HEK293 (cell line): ENCODE measurements around the gene SLC12A4.

ENCODE experiments used
- CTCF ChIA-PET: fragments of 350-600 bp; formaldehyde crosslinking; extraction: SDS; loops from one replicate; lab custom pipeline; 2021; ENCODE audit warnings: antibody characterized with exemption; lab: Yijun Ruan, JAX
- POLR2A ChIA-PET: fragments of 300-600 bp; formaldehyde crosslinking; extraction: SDS; loops from one replicate; lab custom pipeline; 2020; ENCODE audit warnings: antibody characterized with exemption, inconsistent platforms; lab: Yijun Ruan, JAX
- H3K27ac ChIP-seq: fragments of 200-500 bp; sonication (Bioruptor generic); 2 replicates; pipeline ENCODE4 v1.5.1; 2014; ENCODE audit warnings: low read depth, low read length, control low read depth, inconsistent platforms; ENCODE audit errors: extremely low read depth
- H3K36me3 ChIP-seq, 2 experiments: fragments of 200-500 bp in 1 of 2; sonication (Bioruptor generic) in 1 of 2; 1 replicate in 1 of 2; 2 replicates in 1 of 2; pipeline ENCODE4 v1.5.1; 2014 to 2017; ENCODE audit warnings: inconsistent platforms in 2 of 2, low read length in 2 of 2; ENCODE audit not compliant: control insufficient read depth in 2 of 2, insufficient read depth in 1 of 2
- H3K4me1 ChIP-seq: fragments of 200-500 bp; sonication (Bioruptor generic); 2 replicates; pipeline ENCODE4 v1.5.1; 2014; ENCODE audit warnings: mild to moderate bottlenecking, low read length, inconsistent platforms; ENCODE audit not compliant: control insufficient read depth, insufficient read depth
- H3K4me3 ChIP-seq: 2 replicates; pipeline ENCODE4 v1.5.1; 2011; ENCODE audit warnings: low read depth, mild to moderate bottlenecking, control low read depth, low read length, moderate library complexity
- H3K9me3 ChIP-seq: fragments of 200-500 bp; sonication (Bioruptor generic); 2 replicates; pipeline ENCODE4 v1.5.1; 2014; ENCODE audit warnings: low read depth, low read length, inconsistent platforms; ENCODE audit not compliant: control insufficient read depth, insufficient read depth
- KLF16 ChIP-seq: fragments of 450-650 bp; formaldehyde crosslinking; IDR thresholded peaks from 2 replicates; pipeline ENCODE4 v1.5.1; 2017; ENCODE audit warnings: missing biosample characterization, missing genetic modification characterization
- KLF9 ChIP-seq: fragments of 450-650 bp; formaldehyde crosslinking; IDR thresholded peaks from 2 replicates; pipeline ENCODE4 v1.5.1; 2016; ENCODE audit warnings: missing biosample characterization, missing genetic modification characterization, low read depth
- MYNN ChIP-seq: fragments of 450-650 bp; formaldehyde crosslinking; IDR thresholded peaks from 2 replicates; pipeline ENCODE4 v1.5.1; 2016; ENCODE audit warnings: missing biosample characterization, missing genetic modification characterization, borderline replicate concordance
- YY1 ChIP-seq: fragments of 450-650 bp; formaldehyde crosslinking; IDR thresholded peaks from 2 replicates; pipeline ENCODE4 v1.5.1; 2018; ENCODE audit warnings: missing biosample characterization, missing genetic modification characterization
- ZBTB6 ChIP-seq: fragments of 450-650 bp; formaldehyde crosslinking; IDR thresholded peaks from 2 replicates; pipeline ENCODE4 v1.5.1; 2017; ENCODE audit warnings: missing biosample characterization, missing genetic modification characterization
- ZNF266 ChIP-seq: fragments of 450-650 bp; formaldehyde crosslinking; IDR thresholded peaks from 2 replicates; pipeline ENCODE4 v1.5.1; 2016; ENCODE audit warnings: missing biosample characterization, missing genetic modification characterization, low read depth
- ZNF335 ChIP-seq: fragments of 450-650 bp; formaldehyde crosslinking; conservative IDR thresholded peaks from 2 replicates; pipeline ENCODE4 v1.5.1; 2016; ENCODE audit warnings: missing biosample characterization, missing genetic modification characterization
- ZNF341 ChIP-seq: fragments of 450-650 bp; formaldehyde crosslinking; IDR thresholded peaks from 2 replicates; pipeline ENCODE4; 2016; ENCODE audit warnings: low read depth, missing biosample characterization, missing genetic modification characterization
- ZNF660 ChIP-seq: fragments of 450-650 bp; IDR thresholded peaks from 2 replicates; pipeline ENCODE4 v1.5.1; 2018; ENCODE audit warnings: missing biosample characterization, mild to moderate bottlenecking, missing genetic modification characterization
- ZNF707 ChIP-seq: fragments of 450-650 bp; formaldehyde crosslinking; IDR thresholded peaks from 2 replicates; pipeline ENCODE4 v1.5.1; 2016; ENCODE audit warnings: missing biosample characterization, missing genetic modification characterization
- ZNF777 ChIP-seq: fragments of 450-650 bp; formaldehyde crosslinking; IDR thresholded peaks from 2 replicates; pipeline ENCODE4 v1.5.1; 2017; ENCODE audit warnings: missing biosample characterization, missing genetic modification characterization, borderline replicate concordance
- ZNF830 ChIP-seq: fragments of 450-650 bp; IDR thresholded peaks from 2 replicates; pipeline ENCODE4 v1.5.0; 2018; ENCODE audit warnings: missing biosample characterization, missing genetic modification characterization, low read depth, mild to moderate bottlenecking, moderate library complexity
- TF ChIP-seq, protein P1 (sequence below): fragments of 450-650 bp; formaldehyde crosslinking; IDR thresholded peaks from 2 replicates; pipeline ENCODE4 v1.5.1; 2017; ENCODE audit warnings: missing biosample characterization, missing genetic modification characterization
- TF ChIP-seq, protein P2 (sequence below): fragments of 450-650 bp; formaldehyde crosslinking; IDR thresholded peaks from 2 replicates; pipeline ENCODE4 v1.5.1; 2016; ENCODE audit warnings: missing biosample characterization, missing genetic modification characterization, low read depth

Gene SLC12A4

DNA sequence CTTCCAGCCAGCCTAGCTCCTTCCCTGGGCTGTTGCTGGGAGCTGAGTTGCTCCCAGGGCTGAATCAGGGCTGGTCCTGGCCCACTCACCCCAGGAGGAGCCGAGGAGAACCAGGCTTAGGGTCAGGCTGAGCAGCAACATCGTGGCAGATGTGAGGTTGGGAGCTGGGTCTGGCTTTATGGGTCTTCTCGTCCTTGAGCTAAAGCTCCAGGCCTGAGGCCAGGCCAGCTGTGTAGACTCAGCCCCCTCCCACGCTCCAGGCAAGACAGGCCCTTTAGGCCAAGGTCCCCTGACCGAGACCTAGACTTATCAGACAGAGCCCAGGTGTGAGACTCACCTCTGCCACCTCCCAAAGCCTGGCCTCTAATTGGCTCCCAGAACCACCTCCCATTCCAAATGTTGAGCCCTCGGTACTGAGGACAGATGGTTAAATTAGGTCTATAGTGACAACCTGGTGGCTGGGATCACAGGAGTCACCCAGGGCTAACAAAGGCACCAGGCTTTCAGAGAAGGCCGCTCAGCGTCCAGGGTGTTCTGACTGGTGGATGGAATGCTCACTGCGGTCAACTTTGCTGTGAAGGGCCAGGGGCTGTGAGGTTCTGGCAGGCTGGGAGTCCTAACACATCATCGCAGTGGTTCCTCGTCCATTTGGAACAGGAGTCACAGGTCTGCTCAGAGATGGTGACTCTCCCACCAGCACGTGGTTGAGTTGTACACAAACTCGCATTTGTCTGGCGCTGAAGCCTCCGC, 36.5 kb downstream of the SLC12A4 start, which contains the start of gene CTRL:
CTRL (minus strand) TSS at position 151 of the 750 bp plus-strand sequence; CDS start at position 141, 10 bp downstream.
- Histone ChIP-seq H3K9me3 (no peaks in the 10 kb centered on the region), H3K36me3 (peaks cover 0 to 47% of the 10 kb centered on the region in 2 experiments; a peak in 2 of 3 replicates), H3K27ac (no peak within 1 kb of the TSS), H3K4me3 (no peak within 1 kb of the TSS), H3K4me1 (no peaks in the 10 kb centered on the region)
- ChIA-PET POLR2A (interaction anchor here (0.6 to 0.9 kb wide), 2 partner anchors 50 to 125 kb away, joined by 3 read pairs; partner anchors contain the start of genes RANBP10 and TSNAXIP1), CTCF (interaction anchor here (0.5 to 1.5 kb wide), 5 partner anchors 10 to 445 kb away, joined by 3 to 7 read pairs (median 3); no protein-coding TSS in a partner anchor)
- TF ChIP-seq, protein P1, sequence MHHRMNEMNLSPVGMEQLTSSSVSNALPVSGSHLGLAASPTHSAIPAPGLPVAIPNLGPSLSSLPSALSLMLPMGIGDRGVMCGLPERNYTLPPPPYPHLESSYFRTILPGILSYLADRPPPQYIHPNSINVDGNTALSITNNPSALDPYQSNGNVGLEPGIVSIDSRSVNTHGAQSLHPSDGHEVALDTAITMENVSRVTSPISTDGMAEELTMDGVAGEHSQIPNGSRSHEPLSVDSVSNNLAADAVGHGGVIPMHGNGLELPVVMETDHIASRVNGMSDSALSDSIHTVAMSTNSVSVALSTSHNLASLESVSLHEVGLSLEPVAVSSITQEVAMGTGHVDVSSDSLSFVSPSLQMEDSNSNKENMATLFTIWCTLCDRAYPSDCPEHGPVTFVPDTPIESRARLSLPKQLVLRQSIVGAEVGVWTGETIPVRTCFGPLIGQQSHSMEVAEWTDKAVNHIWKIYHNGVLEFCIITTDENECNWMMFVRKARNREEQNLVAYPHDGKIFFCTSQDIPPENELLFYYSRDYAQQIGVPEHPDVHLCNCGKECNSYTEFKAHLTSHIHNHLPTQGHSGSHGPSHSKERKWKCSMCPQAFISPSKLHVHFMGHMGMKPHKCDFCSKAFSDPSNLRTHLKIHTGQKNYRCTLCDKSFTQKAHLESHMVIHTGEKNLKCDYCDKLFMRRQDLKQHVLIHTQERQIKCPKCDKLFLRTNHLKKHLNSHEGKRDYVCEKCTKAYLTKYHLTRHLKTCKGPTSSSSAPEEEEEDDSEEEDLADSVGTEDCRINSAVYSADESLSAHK = no peak
- TF ChIP-seq YY1 (tag by site-specific recombination) (no peak), KLF16 (tag by site-specific recombination) (no peak), ZNF335 (tag by site-specific recombination) (no peak), ZNF341 (tag by site-specific recombination) (no peak)
- TF ChIP-seq, protein P2, sequence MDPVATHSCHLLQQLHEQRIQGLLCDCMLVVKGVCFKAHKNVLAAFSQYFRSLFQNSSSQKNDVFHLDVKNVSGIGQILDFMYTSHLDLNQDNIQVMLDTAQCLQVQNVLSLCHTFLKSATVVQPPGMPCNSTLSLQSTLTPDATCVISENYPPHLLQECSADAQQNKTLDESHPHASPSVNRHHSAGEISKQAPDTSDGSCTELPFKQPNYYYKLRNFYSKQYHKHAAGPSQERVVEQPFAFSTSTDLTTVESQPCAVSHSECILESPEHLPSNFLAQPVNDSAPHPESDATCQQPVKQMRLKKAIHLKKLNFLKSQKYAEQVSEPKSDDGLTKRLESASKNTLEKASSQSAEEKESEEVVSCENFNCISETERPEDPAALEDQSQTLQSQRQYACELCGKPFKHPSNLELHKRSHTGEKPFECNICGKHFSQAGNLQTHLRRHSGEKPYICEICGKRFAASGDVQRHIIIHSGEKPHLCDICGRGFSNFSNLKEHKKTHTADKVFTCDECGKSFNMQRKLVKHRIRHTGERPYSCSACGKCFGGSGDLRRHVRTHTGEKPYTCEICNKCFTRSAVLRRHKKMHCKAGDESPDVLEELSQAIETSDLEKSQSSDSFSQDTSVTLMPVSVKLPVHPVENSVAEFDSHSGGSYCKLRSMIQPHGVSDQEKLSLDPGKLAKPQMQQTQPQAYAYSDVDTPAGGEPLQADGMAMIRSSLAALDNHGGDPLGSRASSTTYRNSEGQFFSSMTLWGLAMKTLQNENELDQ (tag by site-specific recombination) = no peak

DNA sequence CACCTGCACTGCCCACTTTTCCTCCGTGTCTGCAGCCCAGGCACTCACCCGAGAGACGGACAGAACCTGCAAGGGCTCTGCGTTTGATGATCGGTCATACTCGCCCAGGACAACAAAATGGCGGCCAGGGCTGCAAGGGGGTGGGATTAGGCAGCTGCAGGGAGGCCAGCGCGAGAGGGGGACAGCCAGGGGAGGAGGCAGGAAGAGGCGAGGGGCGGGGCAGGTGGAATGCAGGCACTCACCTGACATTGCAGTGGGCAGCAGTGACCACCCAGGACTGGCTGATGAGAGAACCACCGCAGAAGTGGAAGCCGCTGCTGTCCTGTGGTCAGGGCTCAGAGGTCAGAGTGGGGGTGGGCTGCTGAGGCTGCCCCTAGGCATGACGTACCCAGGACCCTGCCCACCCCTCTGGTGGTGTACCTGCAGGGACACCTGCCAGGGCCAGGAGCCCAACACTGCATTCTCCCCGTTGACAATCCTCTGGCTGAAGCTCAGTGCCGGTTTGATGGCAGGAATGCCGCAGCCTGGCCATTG, 37.7 kb downstream of the SLC12A4 start:
- Histone ChIP-seq H3K4me1 (peaks cover 8% of the 10 kb centered on the region; the same call in 1 of the 2 replicates), H3K27ac (no peak overlapping the region), H3K4me3 (no peak overlapping the region), H3K36me3 (peaks cover 0 to 47% of the 10 kb centered on the region in 2 experiments; a peak in 2 of 3 replicates), H3K9me3 (no peaks in the 10 kb centered on the region)
- CTCF ChIA-PET = interaction anchor here (0.7 kb wide), 1 partner anchor 47 kb away, joined by 4 read pairs; the partner anchor contains the start of gene NRN1L
- POLR2A ChIA-PET = interaction anchor here (0.6 to 0.7 kb wide), 3 partner anchors 27 to 455 kb away, joined by 3 read pairs; no protein-coding TSS in a partner anchor
- TF ChIP-seq ZBTB6 (tag by site-specific recombination) = no peak
- no peak for TF ChIP-seq ZNF266 (tag by site-specific recombination)
- TF ChIP-seq KLF9 = no peak
- no peak for TF ChIP-seq ZNF660
- no peak for TF ChIP-seq ZNF830 (tag by site-specific recombination)
- no peak for TF ChIP-seq ZNF777 (tag by site-specific recombination)
- TF ChIP-seq ZNF707 = no peak

GRCh38 chr16:67930191-67930590, 38.2 kb downstream of the SLC12A4 start:
- H3K27ac ChIP-seq = no peak overlapping the region
- H3K4me3 ChIP-seq = no peak overlapping the region
- H3K9me3 ChIP-seq = no peaks in the 10 kb centered on the region
- no peak for TF ChIP-seq MYNN
- CTCF ChIA-PET = interaction anchor here (1.0 to 4.9 kb wide), 3 partner anchors 47 to 258 kb away, joined by 3 to 62 read pairs (median 15); partner anchors contain the start of gene NRN1L
- peaks cover 0 to 47% of the 10 kb centered on the region in 2 experiments; a peak in 2 of 3 replicates for H3K36me3 ChIP-seq
- POLR2A ChIA-PET = interaction anchor here (0.6 to 0.7 kb wide), 2 partner anchors 383 to 456 kb away, joined by 3 read pairs; no protein-coding TSS in a partner anchor
- peaks cover 10% of the 10 kb centered on the region; the same call in 1 of the 2 replicates for H3K4me1 ChIP-seq
